Thyroid gland (tissue), 4 donors: ENCODE results near the gene KCNMA1.

ENCODE experiments used
- POLR2A ChIP-seq, 2 donors: fragments of 450-650 bp; IDR thresholded peaks; one replicate each; pipeline ENCODE4 v1.6.1; 2017; ENCODE audit warnings: antibody characterized with exemption in 2 of 2, mild to moderate bottlenecking in 2 of 2, moderate library complexity in 1 of 2
- TF ChIP-seq, protein P1 (sequence below), 6 experiments: fragments of 200-600 bp in 3 of 6; fragments of 450-650 bp in 3 of 6; sonication (generic) in 3 of 6; IDR thresholded peaks; one replicate each; pipeline ENCODE4 v1.5.1; 2016 to 2019; ENCODE audit warnings: antibody characterized with exemption in 6 of 6, mild to moderate bottlenecking in 2 of 6, inconsistent platforms in 1 of 6, moderate library complexity in 1 of 6

DNA sequence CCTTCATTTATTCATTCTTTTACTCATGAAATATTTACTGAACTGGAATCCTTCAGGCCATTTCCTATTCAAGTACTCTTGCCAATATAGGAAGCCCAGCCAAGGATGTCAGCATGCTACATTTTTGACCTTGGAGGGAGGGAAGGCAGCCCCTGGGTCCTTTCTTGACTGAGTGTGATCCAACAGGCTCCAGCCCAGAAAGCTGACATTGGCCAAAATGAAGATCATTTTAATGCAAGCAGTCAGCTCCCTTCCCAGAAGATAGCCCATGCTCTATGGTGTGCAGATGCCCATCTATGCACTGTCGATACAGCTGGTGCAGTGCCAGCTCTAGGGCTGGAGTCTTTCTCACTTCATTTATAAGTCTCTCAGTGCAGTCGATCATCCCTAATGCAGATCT, 646.0 kb downstream of the KCNMA1 start:
- no peak for TF ChIP-seq POLR2A (IDR thresholded peaks at IDR 0.05)
- TF ChIP-seq, protein P1, sequence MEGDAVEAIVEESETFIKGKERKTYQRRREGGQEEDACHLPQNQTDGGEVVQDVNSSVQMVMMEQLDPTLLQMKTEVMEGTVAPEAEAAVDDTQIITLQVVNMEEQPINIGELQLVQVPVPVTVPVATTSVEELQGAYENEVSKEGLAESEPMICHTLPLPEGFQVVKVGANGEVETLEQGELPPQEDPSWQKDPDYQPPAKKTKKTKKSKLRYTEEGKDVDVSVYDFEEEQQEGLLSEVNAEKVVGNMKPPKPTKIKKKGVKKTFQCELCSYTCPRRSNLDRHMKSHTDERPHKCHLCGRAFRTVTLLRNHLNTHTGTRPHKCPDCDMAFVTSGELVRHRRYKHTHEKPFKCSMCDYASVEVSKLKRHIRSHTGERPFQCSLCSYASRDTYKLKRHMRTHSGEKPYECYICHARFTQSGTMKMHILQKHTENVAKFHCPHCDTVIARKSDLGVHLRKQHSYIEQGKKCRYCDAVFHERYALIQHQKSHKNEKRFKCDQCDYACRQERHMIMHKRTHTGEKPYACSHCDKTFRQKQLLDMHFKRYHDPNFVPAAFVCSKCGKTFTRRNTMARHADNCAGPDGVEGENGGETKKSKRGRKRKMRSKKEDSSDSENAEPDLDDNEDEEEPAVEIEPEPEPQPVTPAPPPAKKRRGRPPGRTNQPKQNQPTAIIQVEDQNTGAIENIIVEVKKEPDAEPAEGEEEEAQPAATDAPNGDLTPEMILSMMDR (IDR thresholded peaks at IDR 0.05) = no peak
